HG03565 (cell line): ENCODE measurements around the gene SLC2A1.

Experiments used
- ATAC-seq: cut with Tn5 transposase; IDR thresholded peaks from one replicate; pipeline ENCODE4 v1.9.1; 2021; ENCODE audit warnings: mild to moderate bottlenecking, moderate library complexity; ENCODE audit not compliant: unreplicated experiment

SLC2A1 gene

GRCh38 chr1:42944246-42944928 is 14.3 kb downstream of the SLC2A1 start:
- no peak for ATAC-seq

- no peak for ATAC-seq
Observed at GRCh38 chr1:42943728-42944127, 14.9 kb downstream of the SLC2A1 start.

GRCh38 chr1:42943166-42943565 is 15.5 kb downstream of the SLC2A1 start:
- no peak for ATAC-seq

- ATAC-seq: no peak
Observed at GRCh38 chr1:42942444-42942843, 16.2 kb downstream of the SLC2A1 start.

GRCh38 chr1:42941640-42942330 is 16.9 kb downstream of the SLC2A1 start:
- ATAC-seq: no peak

- no peak for ATAC-seq
Observed at GRCh38 chr1:42940851-42941639, 17.6 kb downstream of the SLC2A1 start.

GRCh38 chr1:42938645-42939615 is 19.7 kb downstream of the SLC2A1 start:
- no peak for ATAC-seq

GRCh38 chr1:42937836-42938644 is 20.6 kb downstream of the SLC2A1 start:
- no peak for ATAC-seq

GRCh38 chr1:42937141-42937696 is 21.4 kb downstream of the SLC2A1 start:
- no peak for ATAC-seq

- ATAC-seq: no peak
Observed at GRCh38 chr1:42936309-42937078, 22.2 kb downstream of the SLC2A1 start.

- no peak for ATAC-seq
Observed at GRCh38 chr1:42935971-42936308, 22.7 kb downstream of the SLC2A1 start.

- ATAC-seq: no peak
Observed at GRCh38 chr1:42935313-42935895, 23.3 kb downstream of the SLC2A1 start.

- no peak for ATAC-seq
Observed at GRCh38 chr1:42934541-42935312, 23.9 kb downstream of the SLC2A1 start.

GRCh38 chr1:42933610-42934491 is 24.8 kb downstream of the SLC2A1 start:
- no peak for ATAC-seq

- ATAC-seq: no peak
Observed at GRCh38 chr1:42933060-42933586, 25.5 kb downstream of the SLC2A1 start.

- ATAC-seq: no peak
Observed at GRCh38 chr1:42932442-42932941, 26.2 kb downstream of the SLC2A1 start.
